RWPE2 (cell line): ENCODE results near the gene OPTC.
"Not testable (repeated sequence)": the region's sequence is repeated elsewhere in the genome, so short reads cannot be mapped to it uniquely, and the experiment has no call there.

Experiments
- ATAC-seq: fragments of 200-7000 bp; cut with Tn5 transposase; 3 replicates; pipeline ENCODE4 v1.9.1; 2021; ENCODE audit warnings: low read depth
- DNase-seq: peaks from one replicate; pipeline ENCODE4 v3.0.0-alpha.2; 2020; ENCODE audit warnings: low spot score
- H3K27ac ChIP-seq: fragments of 450-650 bp; 2 replicates; pipeline ENCODE4 v1.5.1; 2017; ENCODE audit warnings: mild to moderate bottlenecking; ENCODE audit not compliant: poor library complexity, severe bottlenecking
- H3K27me3 ChIP-seq: fragments of 250-450 bp; sonication (Bioruptor Pico); 2 replicates; pipeline ENCODE4 v1.5.1; 2021; ENCODE audit warnings: mild to moderate bottlenecking, moderate library complexity; ENCODE audit not compliant: insufficient read depth, poor library complexity, severe bottlenecking
- H3K36me3 ChIP-seq: fragments of 250-450 bp; sonication (Bioruptor Pico); 2 replicates; pipeline ENCODE4 v1.5.1; 2020; ENCODE audit warnings: low read depth, mild to moderate bottlenecking, moderate library complexity
- H3K4me1 ChIP-seq: fragments of 250-450 bp; sonication (Bioruptor Pico); 2 replicates; pipeline ENCODE4 v1.5.1; 2021; ENCODE audit warnings: mild to moderate bottlenecking, moderate library complexity; ENCODE audit not compliant: insufficient read depth, poor library complexity, severe bottlenecking
- H3K4me3 ChIP-seq: fragments of 250-450 bp; sonication (Bioruptor Pico); 2 replicates; pipeline ENCODE4 v1.5.1; 2021; ENCODE audit warnings: mild to moderate bottlenecking, moderate library complexity; ENCODE audit not compliant: severe bottlenecking
- H3K9me3 ChIP-seq: fragments of 250-450 bp; sonication (Bioruptor Pico); 2 replicates; pipeline ENCODE4 v1.5.1; 2021; ENCODE audit warnings: mild to moderate bottlenecking, moderate library complexity; ENCODE audit not compliant: severe bottlenecking
- CTCF ChIP-seq: fragments of 450-650 bp; IDR thresholded peaks from one replicate; pipeline ENCODE4 v1.5.1; 2017; ENCODE audit warnings: mild to moderate bottlenecking, moderate library complexity; ENCODE audit not compliant: poor library complexity, severe bottlenecking

The OPTC gene

GRCh38 chr1:203464226-203464625, 29.7 kb upstream of the OPTC start:
- H3K27me3 ChIP-seq = no peaks in the 10 kb centered on the region

GRCh38 chr1:203464743-203465142, 29.2 kb upstream of the OPTC start:
- Histone ChIP-seq H3K36me3 (no peaks in the 10 kb centered on the region), H3K4me1 (peaks cover 4% of the 10 kb centered on the region), H3K27ac (no peak overlapping the region), H3K27me3 (no peaks in the 10 kb centered on the region), H3K4me3 (no peak overlapping the region), H3K9me3 (no peaks in the 10 kb centered on the region)
- TF ChIP-seq CTCF = no peak
- DNase-seq (no peak), ATAC-seq (no peak)

More at GRCh38 chr1:203464226-203464625, 29.7 kb upstream of the OPTC start:
- DNase-seq (no peak), ATAC-seq (peak; percentile 67; the same call in 2 of the 3 replicates)
- Histone ChIP-seq H3K9me3 (no peaks in the 10 kb centered on the region), H3K27ac (no peak overlapping the region), H3K4me3 (no peak overlapping the region), H3K36me3 (no peaks in the 10 kb centered on the region), H3K4me1 (peaks cover 4% of the 10 kb centered on the region)
- no peak for TF ChIP-seq CTCF

- H3K27ac ChIP-seq = no peak overlapping the region
- H3K36me3 ChIP-seq = no peaks in the 10 kb centered on the region
- ATAC-seq (no peak), DNase-seq (no peak)
- peaks cover 4% of the 10 kb centered on the region for H3K4me1 ChIP-seq
- H3K4me3 ChIP-seq = no peak overlapping the region
- TF ChIP-seq CTCF = no peak
- H3K27me3 ChIP-seq = no peaks in the 10 kb centered on the region
- H3K9me3 ChIP-seq = no peaks in the 10 kb centered on the region
Measured at GRCh38 chr1:203465146-203465798, 28.7 kb upstream of the OPTC start.

GRCh38 chr1:203465948-203466347, 28.0 kb upstream of the OPTC start:
- Histone ChIP-seq H3K27ac (no peak overlapping the region), H3K4me1 (peaks cover 4% of the 10 kb centered on the region), H3K9me3 (no peaks in the 10 kb centered on the region), H3K4me3 (no peak overlapping the region), H3K27me3 (no peaks in the 10 kb centered on the region), H3K36me3 (no peaks in the 10 kb centered on the region)
- DNase-seq (no peak), ATAC-seq (no peak)
- no peak for TF ChIP-seq CTCF

- H3K27me3 ChIP-seq, H3K4me3 ChIP-seq, DNase-seq, H3K9me3 ChIP-seq, H3K4me1 ChIP-seq, H3K27ac ChIP-seq, H3K36me3 ChIP-seq, ATAC-seq: not testable (repeated sequence)
Measured at GRCh38 chr1:203466906-203467549, 26.9 kb upstream of the OPTC start.
